HepG2 (cell line): Measurements from ENCODE around the gene KDM1B.

ENCODE experiments used
- ATM ChIP-seq: fragments of 450-650 bp; IDR thresholded peaks from 2 replicates; pipeline ENCODE4 v1.7.1; 2017; ENCODE audit warnings: mild to moderate bottlenecking, borderline replicate concordance
- CTCF ChIP-seq: sonication (generic); formaldehyde crosslinking; IDR thresholded peaks from 2 replicates; pipeline ENCODE4 v1.5.0; 2020; ENCODE audit warnings: mild to moderate bottlenecking, missing genetic modification reagents, moderate library complexity
- ESRRA ChIP-seq: sonication (generic); formaldehyde crosslinking; IDR thresholded peaks from 2 replicates; pipeline ENCODE4 v1.5.1; 2020; ENCODE audit warnings: mild to moderate bottlenecking, low read depth, missing genetic modification reagents
- IRF1 ChIP-seq: sonication (generic); formaldehyde crosslinking; IDR thresholded peaks from 2 replicates; pipeline ENCODE4 v1.4.0; 2020; ENCODE audit warnings: low read depth, mild to moderate bottlenecking, missing genetic modification reagents
- POLR2AphosphoS5 ChIP-seq: IDR thresholded peaks from 2 replicates; pipeline ENCODE4 v1.6.1; 2012; ENCODE audit warnings: low read depth, low read length
- ZBTB44 ChIP-seq: sonication (generic); formaldehyde crosslinking; IDR thresholded peaks from 2 replicates; pipeline ENCODE4 v1.4.0; 2020; ENCODE audit warnings: missing genetic modification reagents
- ZBTB7A ChIP-seq: sonication (generic); formaldehyde crosslinking; IDR thresholded peaks from 2 replicates; pipeline ENCODE4 v1.8.0; 2022; ENCODE audit warnings: mild to moderate bottlenecking, missing genetic modification reagents
- ZHX1 ChIP-seq: sonication (generic); formaldehyde crosslinking; IDR thresholded peaks from 2 replicates; pipeline ENCODE4 v1.8.1; 2022; ENCODE audit warnings: low read depth, mild to moderate bottlenecking, missing genetic modification reagents
- ZNF580 ChIP-seq: IDR thresholded peaks from 2 replicates; pipeline ENCODE4 v1.6.1; 2016; ENCODE audit warnings: low read depth, borderline replicate concordance
- ZNF639 ChIP-seq: conservative IDR thresholded peaks from 2 replicates; pipeline ENCODE4 v1.6.1; 2018; ENCODE audit warnings: missing genetic modification reagents
- ZSCAN12 ChIP-seq: sonication (generic); formaldehyde crosslinking; IDR thresholded peaks from 2 replicates; pipeline ENCODE4 v1.9.0; 2021; ENCODE audit warnings: mild to moderate bottlenecking, missing genetic modification reagents

- TF ChIP-seq ZNF580 (no peak), ZSCAN12 (CRISPR knock-in tag) (no peak), ESRRA (no peak), IRF1 (no peak), ZBTB44 (no peak), ZHX1 (CRISPR knock-in tag) (no peak), CTCF (CRISPR knock-in tag) (no peak), POLR2AphosphoS5 (no peak), ATM (no peak), ZNF639 (CRISPR knock-in tag) (no peak), ZBTB7A (CRISPR knock-in tag) (no peak)
Observed at GRCh38 chr6:18235524-18235923, 80.3 kb downstream of the KDM1B start.
